GM12875 (cell line): ENCODE results near the gene UQCR11.

Source experiments
- H3K4me3 ChIP-seq: one replicate; pipeline ENCODE4 v1.5.1; 2011; ENCODE audit warnings: low read depth, low read length, control low read depth
- TF ChIP-seq, protein P1 (sequence below): IDR thresholded peaks from 2 replicates; pipeline ENCODE4 v1.5.1; 2011; ENCODE audit warnings: low read depth, mild to moderate bottlenecking, control low read depth, inconsistent platforms, low read length, moderate library complexity, borderline replicate concordance; ENCODE audit not compliant: insufficient read depth

The UQCR11 gene

DNA sequence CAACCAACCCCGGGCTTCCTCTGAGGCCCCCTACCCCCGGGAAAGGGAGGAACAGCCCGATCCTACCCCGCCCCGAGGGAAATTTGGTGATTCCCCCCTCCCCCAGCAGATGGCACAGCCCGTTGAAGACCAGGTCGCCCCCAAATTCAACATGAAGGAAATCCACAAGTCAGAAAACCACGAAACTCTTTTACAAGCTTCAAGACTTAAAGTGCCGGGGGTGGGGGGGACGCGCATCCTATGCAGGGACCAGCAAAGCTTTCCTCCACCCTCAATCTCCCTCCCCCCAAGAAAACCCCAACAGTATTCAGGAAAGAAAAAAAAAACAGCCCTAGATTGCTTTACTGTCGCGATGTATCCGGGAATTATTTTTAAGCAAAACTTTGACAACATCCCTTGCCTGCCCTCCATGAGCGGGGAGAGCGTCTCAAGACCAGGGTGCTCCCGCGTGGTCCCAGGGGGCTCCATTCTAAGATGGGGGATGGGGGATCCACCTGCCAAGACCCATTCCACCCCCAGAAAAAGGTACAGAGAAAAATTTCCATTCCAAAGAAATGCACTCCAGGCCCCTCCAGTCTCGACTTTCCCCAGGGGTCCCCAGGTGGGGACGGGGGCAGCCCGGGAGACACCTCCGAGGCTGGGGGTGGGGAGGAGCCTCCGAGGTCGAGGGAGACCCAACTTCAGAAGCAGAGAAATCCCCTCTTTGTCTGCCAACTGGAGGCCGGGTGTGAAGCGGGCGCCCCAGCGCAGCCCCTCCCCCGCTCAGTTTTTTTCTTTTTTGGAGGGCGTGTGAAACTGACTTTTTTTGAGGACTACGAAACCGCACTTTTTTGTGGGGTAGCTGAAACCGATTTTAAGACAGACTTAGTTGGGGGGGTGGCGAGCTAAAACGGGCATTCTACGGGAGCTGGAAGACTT is 45.6 kb upstream of the UQCR11 start:
- TF ChIP-seq, protein P1, sequence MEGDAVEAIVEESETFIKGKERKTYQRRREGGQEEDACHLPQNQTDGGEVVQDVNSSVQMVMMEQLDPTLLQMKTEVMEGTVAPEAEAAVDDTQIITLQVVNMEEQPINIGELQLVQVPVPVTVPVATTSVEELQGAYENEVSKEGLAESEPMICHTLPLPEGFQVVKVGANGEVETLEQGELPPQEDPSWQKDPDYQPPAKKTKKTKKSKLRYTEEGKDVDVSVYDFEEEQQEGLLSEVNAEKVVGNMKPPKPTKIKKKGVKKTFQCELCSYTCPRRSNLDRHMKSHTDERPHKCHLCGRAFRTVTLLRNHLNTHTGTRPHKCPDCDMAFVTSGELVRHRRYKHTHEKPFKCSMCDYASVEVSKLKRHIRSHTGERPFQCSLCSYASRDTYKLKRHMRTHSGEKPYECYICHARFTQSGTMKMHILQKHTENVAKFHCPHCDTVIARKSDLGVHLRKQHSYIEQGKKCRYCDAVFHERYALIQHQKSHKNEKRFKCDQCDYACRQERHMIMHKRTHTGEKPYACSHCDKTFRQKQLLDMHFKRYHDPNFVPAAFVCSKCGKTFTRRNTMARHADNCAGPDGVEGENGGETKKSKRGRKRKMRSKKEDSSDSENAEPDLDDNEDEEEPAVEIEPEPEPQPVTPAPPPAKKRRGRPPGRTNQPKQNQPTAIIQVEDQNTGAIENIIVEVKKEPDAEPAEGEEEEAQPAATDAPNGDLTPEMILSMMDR = 0 out of 2 replicates have a peak, but pooled peaks have one; percentile 7
- H3K4me3 ChIP-seq = peak overlapping the region; percentile 93

DNA sequence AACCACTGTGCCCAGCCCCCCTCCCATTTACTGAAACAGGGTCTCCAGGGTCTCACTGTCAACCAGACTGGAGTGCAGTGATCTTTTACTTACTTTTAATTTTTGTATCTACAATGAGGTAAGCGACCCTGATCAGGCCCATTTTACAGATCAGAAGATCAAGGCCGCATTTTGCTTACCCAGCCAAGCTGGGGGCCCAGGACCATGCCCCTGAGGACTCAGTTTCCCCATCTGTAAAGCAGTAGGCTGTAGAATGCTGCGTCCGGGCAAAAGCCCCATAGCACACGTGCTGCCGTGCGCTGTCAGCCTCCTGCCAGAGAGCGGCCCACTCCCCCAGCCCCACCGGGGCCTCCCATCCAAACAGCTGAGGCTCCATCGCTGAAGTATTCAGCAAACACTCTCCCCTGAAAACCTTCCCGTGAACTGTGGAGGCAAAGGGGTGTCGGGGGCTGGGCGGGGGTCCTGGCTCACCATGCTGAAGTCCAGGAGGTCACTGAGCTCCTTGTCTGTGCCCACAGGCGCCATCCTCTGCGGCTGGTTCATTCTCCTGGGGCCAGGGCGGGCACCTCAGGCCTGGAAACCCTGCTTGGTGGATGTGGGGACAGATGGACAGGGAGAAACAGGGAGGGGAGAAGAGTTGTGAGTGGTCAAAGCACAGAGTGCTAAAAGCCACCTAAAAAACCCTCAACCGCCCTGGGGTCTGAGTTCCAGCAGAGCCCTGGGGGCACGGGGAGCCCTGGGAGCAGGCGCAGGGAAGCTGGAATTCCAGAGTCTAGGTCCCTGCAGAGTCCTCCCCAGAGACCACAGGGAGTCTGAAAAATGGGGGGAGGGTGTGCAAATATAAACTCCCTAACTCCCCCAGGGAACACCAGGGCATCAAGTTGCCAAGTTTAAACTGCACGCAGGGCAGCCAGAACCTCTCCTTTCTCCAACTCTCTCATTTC is 44.7 kb upstream of the UQCR11 start:
- H3K4me3 ChIP-seq = peak overlapping the region; percentile 93
- TF ChIP-seq, protein P1 = no peak

DNA sequence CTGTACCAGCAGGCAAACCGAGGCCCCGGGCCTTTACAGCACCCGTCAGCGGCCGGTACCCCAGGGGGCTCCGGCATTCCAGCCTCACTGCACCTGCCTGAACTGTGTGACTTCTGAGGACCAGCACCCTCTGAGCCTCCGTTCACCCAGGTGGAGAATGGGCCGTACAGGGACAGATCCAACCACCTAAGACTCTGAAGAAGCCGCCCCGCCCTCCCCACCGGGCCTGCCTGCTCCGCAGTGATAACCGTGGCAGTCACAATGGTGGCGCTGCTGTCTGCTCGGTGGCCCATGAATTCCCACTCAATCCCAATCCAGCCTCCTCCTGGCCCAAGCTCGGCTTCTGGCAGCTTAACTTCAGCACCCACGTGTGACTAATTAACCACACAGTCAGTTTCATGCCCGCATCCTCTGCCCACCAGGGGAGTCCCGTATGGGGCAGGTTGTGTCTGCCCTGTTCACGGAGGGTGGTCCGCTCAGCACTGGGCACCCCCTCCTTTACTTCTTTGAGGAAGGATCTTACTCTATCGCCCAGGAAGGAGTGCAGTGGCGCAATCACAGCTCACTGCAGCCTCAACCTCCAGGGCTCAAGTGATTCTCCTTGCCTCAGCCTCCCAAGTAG is 43.8 kb upstream of the UQCR11 start:
- H3K4me3 ChIP-seq = peak overlapping the region; percentile 93
- TF ChIP-seq, protein P1 = 0 out of 2 replicates have a peak, but pooled peaks have one; percentile 7

DNA sequence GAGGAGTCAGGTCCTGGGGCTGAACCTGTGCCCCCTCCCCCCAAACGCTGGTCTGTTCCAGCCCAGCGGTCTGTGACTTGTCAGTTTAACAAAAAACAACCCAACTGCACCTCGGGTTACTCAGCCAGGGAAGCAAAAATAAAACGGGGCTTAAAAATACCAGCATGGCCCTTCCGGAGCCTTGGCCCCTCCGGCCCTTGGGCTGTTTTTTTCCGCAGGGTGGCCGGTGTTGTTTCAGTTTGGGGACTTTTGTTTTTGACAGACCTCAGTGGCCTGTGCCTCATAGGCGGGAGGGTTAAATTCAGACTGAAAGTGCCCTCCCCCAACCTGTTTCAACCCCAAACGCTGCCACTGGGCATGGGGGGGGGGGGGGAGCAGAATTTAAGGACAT is 43.2 kb upstream of the UQCR11 start:
- TF ChIP-seq, protein P1 = no peak
- H3K4me3 ChIP-seq = peak overlapping the region; percentile 93

DNA sequence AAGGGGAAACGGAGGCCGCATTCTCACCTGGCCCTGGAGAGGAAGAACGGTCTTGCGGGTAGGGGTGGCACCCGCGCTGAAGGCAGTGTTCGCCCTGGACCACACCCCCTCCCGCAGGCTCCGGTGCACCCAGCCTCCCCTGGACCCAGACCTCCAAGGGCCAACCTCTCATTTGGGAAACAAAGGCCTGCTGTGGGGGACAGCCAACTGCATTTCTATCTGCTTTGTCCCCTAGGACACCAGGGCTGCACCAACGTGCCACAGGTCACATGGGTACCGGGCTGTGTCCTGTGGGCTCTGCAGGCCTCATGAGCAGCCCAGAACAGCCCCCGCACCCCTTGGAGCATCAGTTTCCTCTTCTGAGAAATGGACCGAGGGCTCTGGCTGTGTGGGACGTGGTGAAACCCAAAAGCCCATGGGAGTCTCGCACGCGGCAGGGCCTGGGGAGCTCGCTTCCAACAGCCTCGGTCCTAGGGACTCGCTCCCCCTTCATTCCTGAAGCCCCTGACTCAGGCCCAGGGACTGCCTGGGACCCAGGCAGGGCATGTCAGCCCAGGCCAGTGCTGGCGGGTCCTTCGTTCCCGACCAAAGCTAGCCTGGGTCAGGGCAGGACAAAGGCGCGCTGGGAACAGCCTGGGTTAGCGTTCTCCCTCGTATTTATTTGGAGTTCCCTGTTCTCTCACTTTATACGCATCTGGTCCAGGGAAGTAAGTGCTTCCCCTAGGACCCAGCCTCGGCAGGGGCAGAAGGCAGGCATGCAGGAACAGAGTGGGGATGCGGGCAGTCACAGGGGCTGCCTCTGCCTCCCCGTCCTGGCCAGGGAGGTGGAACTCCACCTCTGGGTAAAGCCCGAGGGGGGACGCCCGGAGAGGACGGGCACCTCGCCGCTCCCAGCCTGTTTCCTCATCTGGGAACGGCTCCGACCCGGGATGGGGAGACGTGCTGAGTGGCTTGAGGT is 42.5 kb upstream of the UQCR11 start:
- H3K4me3 ChIP-seq = peak overlapping the region; percentile 93
- TF ChIP-seq, protein P1 = no peak
